WTC11 (cell line): Measurements from ENCODE around the gene LDAH. TPM values are rescaled to one million over a fixed set of nuclear protein-coding genes. Genes with fewer than 3 reads are reported as not detected.

Experiments
- ATAC-seq: fragments of 200-7000 bp; cut with Tn5 transposase; 2 replicates; pipeline ENCODE4 v1.10.0; 2021; ENCODE audit warnings: mild to moderate bottlenecking, moderate library complexity
- CTCF ChIA-PET: fragments of 300-600 bp; sonication (Branson Sonifier 250); formaldehyde crosslinking; loops from one replicate; lab custom pipeline; 2021; ENCODE audit warnings: antibody characterized with exemption; lab: Charles Lee
- POLR2A ChIA-PET: fragments of 350-600 bp; sonication (Branson Sonifier 250); formaldehyde crosslinking; loops from one replicate; lab custom pipeline; 2021; ENCODE audit warnings: antibody characterized with exemption; lab: Charles Lee
- DNase-seq: peaks from one replicate; pipeline ENCODE4 v3.0.0; 2021; ENCODE audit warnings: low spot score
- H3K27ac Mint-ChIP-seq: 2 replicates; pipeline ENCODE4 v1.8.0; 2021; ENCODE audit warnings: mixed read lengths
- H3K27me3 Mint-ChIP-seq: 2 replicates; pipeline ENCODE4 v1.8.0; 2021; ENCODE audit warnings: low read depth, mild to moderate bottlenecking, moderate library complexity, mixed read lengths
- H3K36me3 Mint-ChIP-seq: 2 replicates; pipeline ENCODE4 v1.8.0; 2021; ENCODE audit warnings: mixed read lengths
- H3K4me1 Mint-ChIP-seq: 2 replicates; pipeline ENCODE4 v1.8.0; 2022; ENCODE audit warnings: mixed read lengths
- H3K4me3 Mint-ChIP-seq: 2 replicates; pipeline ENCODE4 v1.8.0; 2021; ENCODE audit warnings: mild to moderate bottlenecking, moderate library complexity, mixed read lengths
- H3K9me3 Mint-ChIP-seq: 2 replicates; pipeline ENCODE4 v1.8.0; 2021; ENCODE audit warnings: mixed read lengths
- ARID4B ChIP-seq: sonication (generic); formaldehyde crosslinking; IDR thresholded peaks from 2 replicates; pipeline ENCODE4 v1.8.0; 2023; ENCODE audit warnings: missing genetic modification reagents, mild to moderate bottlenecking, borderline replicate concordance
- CTCF ChIP-seq: fragments of 200-600 bp; IDR thresholded peaks from 2 replicates; pipeline ENCODE4 v1.8.0; 2022; ENCODE audit warnings: antibody characterized with exemption
- E2F4 ChIP-seq: sonication (generic); formaldehyde crosslinking; IDR thresholded peaks from 2 replicates; pipeline ENCODE4 v1.8.1; 2022; ENCODE audit warnings: low read depth, mild to moderate bottlenecking, moderate library complexity, missing genetic modification reagents, borderline replicate concordance
- FOXP1 ChIP-seq: sonication (generic); formaldehyde crosslinking; IDR thresholded peaks from 2 replicates; pipeline ENCODE4 v1.8.0; 2022; ENCODE audit warnings: missing genetic modification reagents, mild to moderate bottlenecking, moderate library complexity, borderline replicate concordance
- FOXP4 ChIP-seq: sonication (generic); formaldehyde crosslinking; IDR thresholded peaks from 2 replicates; pipeline ENCODE4 v1.8.0; 2022; ENCODE audit warnings: mild to moderate bottlenecking, missing genetic modification reagents
- NR1H2 ChIP-seq: sonication (generic); formaldehyde crosslinking; IDR thresholded peaks from 2 replicates; pipeline ENCODE4 v1.9.0; 2021; ENCODE audit warnings: mild to moderate bottlenecking, moderate library complexity, missing genetic modification reagents
- USF1 ChIP-seq: sonication (generic); formaldehyde crosslinking; IDR thresholded peaks from 2 replicates; pipeline ENCODE4 v1.8.0; 2022; ENCODE audit warnings: mild to moderate bottlenecking, missing genetic modification reagents
- ZBTB43 ChIP-seq: sonication (generic); formaldehyde crosslinking; IDR thresholded peaks from 2 replicates; pipeline ENCODE4 v1.8.1; 2023; ENCODE audit warnings: mild to moderate bottlenecking, missing genetic modification reagents
- ZNF263 ChIP-seq: sonication (generic); formaldehyde crosslinking; IDR thresholded peaks from 2 replicates; pipeline ENCODE4 v1.8.1; 2022; ENCODE audit warnings: low read depth, mild to moderate bottlenecking, moderate library complexity, missing genetic modification reagents
- total RNA-seq: library from RNA; stranded (reverse); gene quantifications from 3 replicates; pipeline ENCODE4 v1.2.3, GENCODE V29; 2021
- TF ChIP-seq, protein P1 (sequence below): sonication (generic); formaldehyde crosslinking; IDR thresholded peaks from 2 replicates; pipeline ENCODE4 v1.8.1; 2023; ENCODE audit warnings: mild to moderate bottlenecking, moderate library complexity, missing genetic modification reagents
- TF ChIP-seq, protein P2 (sequence below): sonication (generic); formaldehyde crosslinking; IDR thresholded peaks from 2 replicates; pipeline ENCODE4 v1.8.0; 2023; ENCODE audit warnings: mild to moderate bottlenecking, missing genetic modification reagents

The LDAH gene
- total RNA-seq, 1 experiment from 2014 or later: 20.5 TPM

GRCh38 chr2:20666005-20666303 is 156.9 kb downstream of the LDAH start:
- Mint-ChIP-seq H3K4me1 (peaks cover 34% of the 10 kb centered on the region), H3K36me3 (no peaks in the 10 kb centered on the region), H3K27me3 (peaks cover 94% of the 10 kb centered on the region), H3K27ac (no peak overlapping the region), H3K9me3 (no peaks in the 10 kb centered on the region), H3K4me3 (peak overlapping the region; percentile 76)
- TF ChIP-seq CTCF (no peak), ARID4B (0 out of 2 replicates have a peak, but pooled peaks have one; percentile 21), USF1 (CRISPR knock-in tag) (no peak), FOXP4 (CRISPR knock-in tag) (no peak)
- TF ChIP-seq, protein P1, sequence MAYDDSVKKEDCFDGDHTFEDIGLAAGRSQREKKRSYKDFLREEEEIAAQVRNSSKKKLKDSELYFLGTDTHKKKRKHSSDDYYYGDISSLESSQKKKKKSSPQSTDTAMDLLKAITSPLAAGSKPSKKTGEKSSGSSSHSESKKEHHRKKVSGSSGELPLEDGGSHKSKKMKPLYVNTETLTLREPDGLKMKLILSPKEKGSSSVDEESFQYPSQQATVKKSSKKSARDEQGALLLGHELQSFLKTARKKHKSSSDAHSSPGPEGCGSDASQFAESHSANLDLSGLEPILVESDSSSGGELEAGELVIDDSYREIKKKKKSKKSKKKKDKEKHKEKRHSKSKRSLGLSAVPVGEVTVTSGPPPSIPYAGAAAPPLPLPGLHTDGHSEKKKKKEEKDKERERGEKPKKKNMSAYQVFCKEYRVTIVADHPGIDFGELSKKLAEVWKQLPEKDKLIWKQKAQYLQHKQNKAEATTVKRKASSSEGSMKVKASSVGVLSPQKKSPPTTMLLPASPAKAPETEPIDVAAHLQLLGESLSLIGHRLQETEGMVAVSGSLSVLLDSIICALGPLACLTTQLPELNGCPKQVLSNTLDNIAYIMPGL (CRISPR knock-in tag): peak; percentile 60; the same call in 1 of the 2 replicates
- ChIA-PET CTCF (interaction anchor here (0.9 to 8.9 kb wide), 7 partner anchors 8 to 297 kb away, joined by 3 to 329 read pairs (median 5); partner anchors contain the start of genes HS1BP3 and RHOB), POLR2A (interaction anchor here (1.3 to 1.4 kb wide), 2 partner anchors 10 to 219 kb away, joined by 3 to 7 read pairs; no protein-coding TSS in a partner anchor)
- DNase-seq: peak; percentile 30
- ATAC-seq: 0 out of 2 replicates have a peak, but pooled peaks have one; percentile 0

- peaks cover 93% of the 10 kb centered on the region for H3K27me3 Mint-ChIP-seq
- POLR2A ChIA-PET: interaction anchor here (1.3 to 1.4 kb wide), 2 partner anchors 10 to 219 kb away, joined by 3 to 7 read pairs; no protein-coding TSS in a partner anchor
- H3K27ac Mint-ChIP-seq: no peak overlapping the region
- ATAC-seq: peak; percentile 7
- H3K4me3 Mint-ChIP-seq: peak overlapping the region; percentile 76
- H3K4me1 Mint-ChIP-seq: peaks cover 34% of the 10 kb centered on the region
- TF ChIP-seq FOXP1 (CRISPR knock-in tag) (no peak), E2F4 (CRISPR knock-in tag) (no peak), NR1H2 (CRISPR knock-in tag) (no peak), ZBTB43 (CRISPR knock-in tag) (no peak), ZNF263 (CRISPR knock-in tag) (no peak)
- TF ChIP-seq, protein P2, sequence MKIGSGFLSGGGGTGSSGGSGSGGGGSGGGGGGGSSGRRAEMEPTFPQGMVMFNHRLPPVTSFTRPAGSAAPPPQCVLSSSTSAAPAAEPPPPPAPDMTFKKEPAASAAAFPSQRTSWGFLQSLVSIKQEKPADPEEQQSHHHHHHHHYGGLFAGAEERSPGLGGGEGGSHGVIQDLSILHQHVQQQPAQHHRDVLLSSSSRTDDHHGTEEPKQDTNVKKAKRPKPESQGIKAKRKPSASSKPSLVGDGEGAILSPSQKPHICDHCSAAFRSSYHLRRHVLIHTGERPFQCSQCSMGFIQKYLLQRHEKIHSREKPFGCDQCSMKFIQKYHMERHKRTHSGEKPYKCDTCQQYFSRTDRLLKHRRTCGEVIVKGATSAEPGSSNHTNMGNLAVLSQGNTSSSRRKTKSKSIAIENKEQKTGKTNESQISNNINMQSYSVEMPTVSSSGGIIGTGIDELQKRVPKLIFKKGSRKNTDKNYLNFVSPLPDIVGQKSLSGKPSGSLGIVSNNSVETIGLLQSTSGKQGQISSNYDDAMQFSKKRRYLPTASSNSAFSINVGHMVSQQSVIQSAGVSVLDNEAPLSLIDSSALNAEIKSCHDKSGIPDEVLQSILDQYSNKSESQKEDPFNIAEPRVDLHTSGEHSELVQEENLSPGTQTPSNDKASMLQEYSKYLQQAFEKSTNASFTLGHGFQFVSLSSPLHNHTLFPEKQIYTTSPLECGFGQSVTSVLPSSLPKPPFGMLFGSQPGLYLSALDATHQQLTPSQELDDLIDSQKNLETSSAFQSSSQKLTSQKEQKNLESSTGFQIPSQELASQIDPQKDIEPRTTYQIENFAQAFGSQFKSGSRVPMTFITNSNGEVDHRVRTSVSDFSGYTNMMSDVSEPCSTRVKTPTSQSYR: no peak
- CTCF ChIA-PET: interaction anchor here (0.9 to 8.9 kb wide), 6 partner anchors 8 to 219 kb away, joined by 3 to 329 read pairs (median 6); partner anchors contain the start of genes HS1BP3 and RHOB
- H3K36me3 Mint-ChIP-seq: no peaks in the 10 kb centered on the region
- H3K9me3 Mint-ChIP-seq: no peaks in the 10 kb centered on the region
- peak; percentile 44 for DNase-seq
These were observed 157.5 kb downstream of the LDAH start for GRCh38 chr2:20665243-20666004.
